MM.1S (cell line): ENCODE measurements around the gene ANO2.

ENCODE experiments used
- DNase-seq: peaks from one replicate; pipeline ENCODE4 v3.0.0-alpha.2; 2015
- H2AFZ ChIP-seq: fragments of 300-600 bp; sonication (generic); 2 replicates; pipeline ENCODE4 v1.6.0; 2016; ENCODE audit warnings: antibody characterized with exemption, low read length
- H3F3A ChIP-seq: fragments of 300-600 bp; sonication (generic); 2 replicates; pipeline ENCODE4 v1.6.1; 2016; ENCODE audit warnings: mild to moderate bottlenecking, antibody characterized with exemption, low read length, moderate library complexity, mixed read lengths; ENCODE audit not compliant: insufficient read depth
- H3K27ac ChIP-seq: fragments of 300-600 bp; sonication (generic); 2 replicates; pipeline ENCODE4 v1.5.1; 2016; ENCODE audit warnings: mild to moderate bottlenecking, low read length
- H3K27me3 ChIP-seq: fragments of 300-600 bp; sonication (generic); replicated peaks from 2 replicates; pipeline ENCODE4 v1.6.0; 2016; ENCODE audit warnings: low read length; ENCODE audit not compliant: insufficient read depth
- H3K36me3 ChIP-seq: fragments of 300-600 bp; sonication (generic); replicated peaks from 2 replicates; pipeline ENCODE4 v1.6.1; 2016; ENCODE audit warnings: mild to moderate bottlenecking, low read length, mixed read lengths; ENCODE audit not compliant: insufficient read depth
- H3K4me1 ChIP-seq: fragments of 300-600 bp; sonication (generic); 2 replicates; pipeline ENCODE4 v1.6.1; 2016; ENCODE audit warnings: low read length, mixed read lengths
- H3K4me2 ChIP-seq: fragments of 300-600 bp; sonication (generic); 2 replicates; pipeline ENCODE4 v1.6.0; 2016; ENCODE audit warnings: low read depth, low read length
- H3K4me3 ChIP-seq: fragments of 300-600 bp; sonication (generic); 2 replicates; pipeline ENCODE4 v1.5.1; 2016; ENCODE audit warnings: low read length, mixed read lengths
- H3K79me2 ChIP-seq: fragments of 300-600 bp; sonication (generic); 2 replicates; pipeline ENCODE4 v1.6.1; 2016; ENCODE audit warnings: mixed run types, low read length, mixed read lengths
- H3K9ac ChIP-seq: fragments of 300-600 bp; sonication (generic); 2 replicates; pipeline ENCODE4 v1.6.1; 2016; ENCODE audit warnings: low read length, mixed read lengths
- H3K9me2 ChIP-seq: fragments of 300-600 bp; sonication (generic); replicated peaks from 2 replicates; pipeline ENCODE4 v1.6.1; 2016; ENCODE audit warnings: mild to moderate bottlenecking, low read length, mixed read lengths; ENCODE audit not compliant: insufficient read depth
- H3K9me3 ChIP-seq: fragments of 300-600 bp; sonication (generic); replicated peaks from 2 replicates; pipeline ENCODE4 v1.6.1; 2016; ENCODE audit warnings: mild to moderate bottlenecking, low read length, mixed read lengths; ENCODE audit not compliant: insufficient read depth
- H4K20me1 ChIP-seq: fragments of 300-600 bp; sonication (generic); 2 replicates; pipeline ENCODE4 v1.6.1; 2016; ENCODE audit warnings: mild to moderate bottlenecking, low read length, moderate library complexity, mixed read lengths; ENCODE audit not compliant: insufficient read depth
- EZH2 ChIP-seq: fragments of 300-600 bp; sonication (generic); optimal IDR thresholded peaks from 2 replicates; pipeline ENCODE3; 2017; ENCODE audit warnings: low read depth, mild to moderate bottlenecking, antibody characterized with exemption, low read length, mixed read lengths
- EZH2phosphoT487 ChIP-seq: fragments of 300-600 bp; sonication (generic); IDR thresholded peaks from 2 replicates; pipeline ENCODE4 v1.6.1; 2018; ENCODE audit warnings: antibody characterized with exemption, low read length
- TF ChIP-seq, protein P1 (sequence below): fragments of 300-600 bp; sonication (generic); IDR thresholded peaks from 2 replicates; pipeline ENCODE4 v1.5.1; 2016; ENCODE audit warnings: antibody characterized with exemption, low read length, mixed read lengths

The ANO2 gene

DNA sequence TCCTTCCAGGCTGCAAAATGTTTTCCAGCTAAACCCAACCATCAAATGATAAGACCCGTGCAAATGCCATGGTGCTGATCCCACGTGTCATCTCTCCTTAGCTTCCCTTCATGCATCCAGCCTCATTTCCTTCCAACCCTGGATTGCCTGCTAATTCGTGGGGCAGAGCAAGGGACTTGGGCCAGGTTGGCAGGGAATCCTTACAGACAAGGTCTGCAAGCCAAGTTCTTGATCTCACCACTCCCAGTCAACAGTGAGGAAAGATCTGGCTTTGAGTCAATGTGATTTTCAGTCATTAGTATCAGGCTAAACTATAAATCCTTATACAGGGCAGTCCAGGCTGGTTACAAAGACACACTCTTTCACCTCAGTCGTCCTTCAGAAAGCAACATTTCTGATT, 150.9 kb downstream of the ANO2 start:
- DNase-seq: no peak
- H3K27ac ChIP-seq: no peak overlapping the region
- H2AFZ ChIP-seq: no peak overlapping the region
- TF ChIP-seq EZH2 (no peak), EZH2phosphoT487 (no peak)
- TF ChIP-seq, protein P1, sequence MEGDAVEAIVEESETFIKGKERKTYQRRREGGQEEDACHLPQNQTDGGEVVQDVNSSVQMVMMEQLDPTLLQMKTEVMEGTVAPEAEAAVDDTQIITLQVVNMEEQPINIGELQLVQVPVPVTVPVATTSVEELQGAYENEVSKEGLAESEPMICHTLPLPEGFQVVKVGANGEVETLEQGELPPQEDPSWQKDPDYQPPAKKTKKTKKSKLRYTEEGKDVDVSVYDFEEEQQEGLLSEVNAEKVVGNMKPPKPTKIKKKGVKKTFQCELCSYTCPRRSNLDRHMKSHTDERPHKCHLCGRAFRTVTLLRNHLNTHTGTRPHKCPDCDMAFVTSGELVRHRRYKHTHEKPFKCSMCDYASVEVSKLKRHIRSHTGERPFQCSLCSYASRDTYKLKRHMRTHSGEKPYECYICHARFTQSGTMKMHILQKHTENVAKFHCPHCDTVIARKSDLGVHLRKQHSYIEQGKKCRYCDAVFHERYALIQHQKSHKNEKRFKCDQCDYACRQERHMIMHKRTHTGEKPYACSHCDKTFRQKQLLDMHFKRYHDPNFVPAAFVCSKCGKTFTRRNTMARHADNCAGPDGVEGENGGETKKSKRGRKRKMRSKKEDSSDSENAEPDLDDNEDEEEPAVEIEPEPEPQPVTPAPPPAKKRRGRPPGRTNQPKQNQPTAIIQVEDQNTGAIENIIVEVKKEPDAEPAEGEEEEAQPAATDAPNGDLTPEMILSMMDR: no peak
- no peaks in the 10 kb centered on the region for H3K9me3 ChIP-seq
- H3K79me2 ChIP-seq: no peaks in the 10 kb centered on the region
- no peaks in the 10 kb centered on the region for H4K20me1 ChIP-seq
- H3F3A ChIP-seq: no peaks in the 10 kb centered on the region
- H3K4me3 ChIP-seq: no peak overlapping the region
- H3K9ac ChIP-seq: no peak overlapping the region
- no peak overlapping the region for H3K4me2 ChIP-seq
- H3K9me2 ChIP-seq: no peaks in the 10 kb centered on the region
- no peaks in the 10 kb centered on the region for H3K27me3 ChIP-seq
- H3K4me1 ChIP-seq: no peaks in the 10 kb centered on the region
- H3K36me3 ChIP-seq: no peaks in the 10 kb centered on the region

DNA sequence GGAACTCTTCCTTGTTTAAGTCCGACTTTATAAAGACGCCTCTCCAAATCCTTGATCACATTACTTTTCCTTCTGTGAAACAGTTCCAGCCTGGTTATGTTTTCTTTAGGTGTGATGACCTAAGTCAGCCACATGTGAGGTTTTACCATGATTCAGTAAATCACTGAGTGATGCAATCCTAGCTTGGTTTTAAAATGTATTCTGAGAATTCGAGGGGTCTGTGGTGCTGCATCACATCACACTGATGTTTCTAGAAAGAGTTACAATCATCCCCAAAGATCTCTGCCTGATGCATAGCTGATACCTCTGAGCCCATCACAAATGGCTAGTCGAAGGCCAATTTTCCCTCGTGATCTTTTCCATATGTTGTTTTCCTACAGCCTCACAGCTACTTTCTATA, 152.7 kb downstream of the ANO2 start:
- Histone ChIP-seq H3K27me3 (no peaks in the 10 kb centered on the region), H3K4me1 (no peaks in the 10 kb centered on the region), H3K9ac (no peak overlapping the region), H4K20me1 (no peaks in the 10 kb centered on the region), H3F3A (no peaks in the 10 kb centered on the region), H3K4me3 (no peak overlapping the region), H3K36me3 (no peaks in the 10 kb centered on the region), H3K79me2 (no peaks in the 10 kb centered on the region), H3K9me2 (no peaks in the 10 kb centered on the region), H3K4me2 (no peak overlapping the region), H2AFZ (no peak overlapping the region), H3K27ac (no peak overlapping the region), H3K9me3 (no peaks in the 10 kb centered on the region)
- no peak for TF ChIP-seq EZH2
- TF ChIP-seq, protein P1: no peak
- no peak for TF ChIP-seq EZH2phosphoT487
- no peak for DNase-seq

DNA sequence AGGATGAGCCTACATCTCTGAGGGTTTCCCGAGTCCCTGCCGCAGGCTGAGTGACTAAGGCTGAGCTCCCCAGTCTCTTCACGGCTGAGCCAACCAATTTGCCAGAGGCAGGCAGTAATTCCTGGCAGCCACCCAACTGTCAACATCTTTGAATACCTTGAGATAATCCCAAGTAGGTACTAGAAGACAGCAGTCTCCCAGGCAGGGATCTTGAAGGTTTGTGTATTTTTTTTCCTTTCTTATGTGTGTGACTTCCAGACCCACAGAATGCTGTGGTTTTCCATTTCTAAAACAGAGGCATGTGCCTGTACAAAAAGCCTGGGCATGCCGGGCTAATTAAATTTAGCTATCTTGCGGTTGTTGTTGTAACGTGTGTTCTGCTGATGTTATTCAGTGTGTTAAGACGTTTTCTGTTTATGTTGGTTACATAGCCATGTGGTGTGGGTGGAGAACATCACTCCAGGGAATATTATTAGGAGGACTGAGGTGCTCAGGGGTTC, 155.5 kb downstream of the ANO2 start:
- TF ChIP-seq, protein P1: no peak
- TF ChIP-seq EZH2 (no peak), EZH2phosphoT487 (no peak)
- no peaks in the 10 kb centered on the region for H3K9me2 ChIP-seq
- no peaks in the 10 kb centered on the region for H3K36me3 ChIP-seq
- H3K4me1 ChIP-seq: no peaks in the 10 kb centered on the region
- no peak overlapping the region for H3K9ac ChIP-seq
- no peak overlapping the region for H3K4me2 ChIP-seq
- H3K27me3 ChIP-seq: no peaks in the 10 kb centered on the region
- H3F3A ChIP-seq: no peaks in the 10 kb centered on the region
- H3K9me3 ChIP-seq: no peaks in the 10 kb centered on the region
- no peak overlapping the region for H3K4me3 ChIP-seq
- no peak for DNase-seq
- H3K27ac ChIP-seq: no peak overlapping the region
- H4K20me1 ChIP-seq: no peaks in the 10 kb centered on the region
- H2AFZ ChIP-seq: no peak overlapping the region
- H3K79me2 ChIP-seq: no peaks in the 10 kb centered on the region

DNA sequence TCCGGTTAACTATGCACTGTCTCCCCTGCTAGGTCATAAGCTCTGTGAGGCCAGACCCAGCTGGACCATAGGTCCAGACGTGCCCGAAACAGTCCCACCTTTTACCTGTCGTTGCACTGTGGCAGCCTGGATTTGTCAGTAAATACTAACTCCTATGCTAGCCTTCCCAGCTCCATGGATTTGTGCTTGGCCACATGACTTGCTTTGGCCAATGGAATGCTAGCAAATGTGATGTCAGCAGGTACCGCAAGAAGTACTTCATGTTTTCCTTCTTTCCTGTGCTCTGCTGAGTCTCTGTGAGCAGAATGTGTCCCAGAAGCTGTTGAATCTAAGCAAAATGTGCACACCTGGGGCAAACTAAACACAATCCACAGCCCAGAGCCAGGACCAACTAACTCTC, 157.2 kb downstream of the ANO2 start:
- Histone ChIP-seq H3F3A (no peaks in the 10 kb centered on the region), H4K20me1 (no peaks in the 10 kb centered on the region), H2AFZ (no peak overlapping the region), H3K4me2 (no peak overlapping the region), H3K9me2 (no peaks in the 10 kb centered on the region), H3K9me3 (no peaks in the 10 kb centered on the region), H3K9ac (no peak overlapping the region), H3K79me2 (no peaks in the 10 kb centered on the region), H3K36me3 (no peaks in the 10 kb centered on the region), H3K27me3 (no peaks in the 10 kb centered on the region), H3K27ac (no peak overlapping the region), H3K4me1 (no peaks in the 10 kb centered on the region), H3K4me3 (no peak overlapping the region)
- no peak for DNase-seq
- TF ChIP-seq, protein P1: no peak
- no peak for TF ChIP-seq EZH2phosphoT487
- no peak for TF ChIP-seq EZH2
